Measurements from ENCODE around the gene DMBX1. TPM values are rescaled to one million over a fixed set of nuclear protein-coding genes. Genes with fewer than 3 reads are reported as not detected.

Gene DMBX1
- total RNA-seq, 3 donors from 2014 or later, result not detected

DNA sequence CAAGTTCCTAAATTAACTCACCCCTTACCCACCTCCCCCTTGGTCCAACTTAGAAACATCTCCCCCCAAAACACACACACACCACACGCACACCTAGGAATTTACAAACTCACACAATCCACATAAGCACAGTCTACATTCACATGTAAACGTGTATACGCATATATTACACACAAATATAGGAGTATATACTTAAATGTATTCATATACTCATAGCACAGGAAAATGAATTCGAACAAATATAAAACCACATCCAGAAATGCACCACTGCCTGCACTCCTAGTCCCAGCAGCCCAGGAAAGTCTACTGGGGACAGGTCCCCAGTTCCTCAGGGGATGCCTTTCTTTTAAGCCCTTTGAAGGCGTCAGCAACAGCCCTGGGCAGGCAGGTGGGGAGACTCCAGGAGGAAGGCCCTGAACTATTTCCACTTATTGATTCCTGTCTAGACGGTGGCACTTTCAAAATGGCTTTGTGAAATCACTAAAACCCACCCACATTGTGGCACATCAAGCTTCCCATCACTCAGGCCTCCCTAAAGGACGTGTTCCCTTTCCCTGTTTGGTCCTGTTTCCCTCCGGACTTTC, 3.1 kb upstream of the DMBX1 start:
- Histone ChIP-seq H3K27me3 (peaks cover 12 to 85% of the 10 kb centered on the region in 2 donors), H3K27ac (no peak overlapping the region), H3K4me1 (peaks cover 6 to 12% of the 10 kb centered on the region in 2 donors), H3K36me3 (no peaks in the 10 kb centered on the region), H3K4me3 (no peak overlapping the region), H3K9me3 (no peaks in the 10 kb centered on the region)
- no peak for DNase-seq (ENCODE audit: low spot score in 2 of 2)
- TF ChIP-seq POLR2A (IDR thresholded peaks at IDR 0.05), result no peak
- no peak for TF ChIP-seq POLR2AphosphoS5 (IDR thresholded peaks at IDR 0.05)
- TF ChIP-seq, protein P1, sequence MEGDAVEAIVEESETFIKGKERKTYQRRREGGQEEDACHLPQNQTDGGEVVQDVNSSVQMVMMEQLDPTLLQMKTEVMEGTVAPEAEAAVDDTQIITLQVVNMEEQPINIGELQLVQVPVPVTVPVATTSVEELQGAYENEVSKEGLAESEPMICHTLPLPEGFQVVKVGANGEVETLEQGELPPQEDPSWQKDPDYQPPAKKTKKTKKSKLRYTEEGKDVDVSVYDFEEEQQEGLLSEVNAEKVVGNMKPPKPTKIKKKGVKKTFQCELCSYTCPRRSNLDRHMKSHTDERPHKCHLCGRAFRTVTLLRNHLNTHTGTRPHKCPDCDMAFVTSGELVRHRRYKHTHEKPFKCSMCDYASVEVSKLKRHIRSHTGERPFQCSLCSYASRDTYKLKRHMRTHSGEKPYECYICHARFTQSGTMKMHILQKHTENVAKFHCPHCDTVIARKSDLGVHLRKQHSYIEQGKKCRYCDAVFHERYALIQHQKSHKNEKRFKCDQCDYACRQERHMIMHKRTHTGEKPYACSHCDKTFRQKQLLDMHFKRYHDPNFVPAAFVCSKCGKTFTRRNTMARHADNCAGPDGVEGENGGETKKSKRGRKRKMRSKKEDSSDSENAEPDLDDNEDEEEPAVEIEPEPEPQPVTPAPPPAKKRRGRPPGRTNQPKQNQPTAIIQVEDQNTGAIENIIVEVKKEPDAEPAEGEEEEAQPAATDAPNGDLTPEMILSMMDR (IDR thresholded peaks at IDR 0.05), result no peak
- intact Hi-C loops (cut with DNase I; ENCODE audit: low total_unique reads), result no loop called here

DNA sequence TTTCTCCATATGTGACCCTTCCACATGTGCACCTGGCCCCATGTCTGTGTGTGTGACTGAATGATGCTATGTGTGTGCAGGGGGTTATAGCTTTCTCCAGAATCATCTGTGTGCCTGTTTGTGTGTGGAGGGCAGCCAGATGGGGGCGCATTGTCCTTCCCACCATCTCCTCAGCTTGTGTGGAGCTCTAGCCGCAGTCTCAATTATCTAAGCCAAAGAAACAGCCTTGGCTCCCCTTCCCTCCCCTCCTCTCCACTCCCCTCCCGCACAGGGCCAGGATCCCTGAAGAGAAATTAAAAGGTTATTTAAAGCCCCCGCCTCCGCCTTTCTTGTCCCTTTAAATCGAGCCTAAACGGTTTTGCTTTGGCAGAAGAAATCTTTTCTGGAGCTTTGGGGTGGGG, 1.8 kb upstream of the DMBX1 start:
- DNase-seq (ENCODE audit: low spot score in 2 of 2), result no peak
- Histone ChIP-seq H3K27ac (no peak overlapping the region), H3K36me3 (no peaks in the 10 kb centered on the region), H3K4me1 (peaks cover 6 to 12% of the 10 kb centered on the region in 2 donors), H3K27me3 (peaks cover 12 to 96% of the 10 kb centered on the region in 2 donors), H3K4me3 (no peak overlapping the region), H3K9me3 (no peaks in the 10 kb centered on the region)
- TF ChIP-seq POLR2A (IDR thresholded peaks at IDR 0.05) (no peak), POLR2AphosphoS5 (IDR thresholded peaks at IDR 0.05) (no peak)
- TF ChIP-seq, protein P1 (IDR thresholded peaks at IDR 0.05), result no peak
- intact Hi-C loops (cut with DNase I; ENCODE audit: low total_unique reads), result no loop called here

DNA sequence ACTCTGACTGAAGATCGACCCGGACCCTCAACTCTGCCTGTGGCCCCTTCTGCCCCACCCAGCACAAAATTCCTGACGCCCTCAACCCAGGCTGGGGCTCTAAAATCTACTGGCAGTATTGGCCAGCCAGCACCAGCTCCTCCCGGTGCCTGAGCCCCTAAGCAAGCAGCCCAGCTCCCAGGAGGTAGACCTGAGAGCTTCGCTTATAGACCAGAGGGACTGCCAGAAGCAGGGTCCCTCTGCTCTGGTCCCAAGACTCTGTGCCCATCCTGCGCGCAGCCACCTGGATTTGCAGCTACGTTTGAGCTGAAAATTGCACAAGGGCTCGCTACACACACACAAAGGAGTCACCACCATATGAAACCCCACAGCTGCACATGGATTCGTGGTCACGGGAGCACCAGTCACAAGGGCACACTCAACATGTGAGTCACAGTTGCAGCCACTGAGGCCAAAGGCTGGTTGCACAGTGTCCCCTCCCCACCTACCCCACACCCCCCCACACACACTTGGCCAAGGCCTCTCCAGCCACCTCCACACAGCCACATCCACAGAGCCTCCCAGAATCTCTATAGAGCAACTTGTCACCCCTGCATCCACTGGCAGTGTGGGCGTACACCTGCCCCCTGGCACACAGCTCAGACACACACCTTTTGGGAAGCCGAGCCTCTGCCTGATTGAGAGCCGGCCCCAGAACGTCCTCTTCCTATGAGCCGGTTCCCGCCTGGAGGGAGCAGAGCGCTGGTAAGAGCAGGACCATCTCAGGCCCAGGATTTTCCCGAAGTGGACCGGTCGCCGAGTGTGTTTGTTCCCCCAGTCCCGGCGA, 1.1 kb upstream of the DMBX1 start:
- Histone ChIP-seq H3K4me1 (peaks cover 6 to 12% of the 10 kb centered on the region in 2 donors), H3K4me3 (peak overlapping the region in 1 of 3 donors; percentile 69), H3K27ac (no peak overlapping the region), H3K36me3 (no peaks in the 10 kb centered on the region), H3K27me3 (peaks cover 12 to 98% of the 10 kb centered on the region in 2 donors), H3K9me3 (no peaks in the 10 kb centered on the region)
- intact Hi-C loops (cut with DNase I; ENCODE audit: low total_unique reads), result no loop called here
- DNase-seq (ENCODE audit: low spot score in 2 of 2), result no peak
- TF ChIP-seq, protein P1 (IDR thresholded peaks at IDR 0.05), result no peak
- TF ChIP-seq POLR2AphosphoS5 (IDR thresholded peaks at IDR 0.05) (no peak), POLR2A (IDR thresholded peaks at IDR 0.05) (no peak)

DNA sequence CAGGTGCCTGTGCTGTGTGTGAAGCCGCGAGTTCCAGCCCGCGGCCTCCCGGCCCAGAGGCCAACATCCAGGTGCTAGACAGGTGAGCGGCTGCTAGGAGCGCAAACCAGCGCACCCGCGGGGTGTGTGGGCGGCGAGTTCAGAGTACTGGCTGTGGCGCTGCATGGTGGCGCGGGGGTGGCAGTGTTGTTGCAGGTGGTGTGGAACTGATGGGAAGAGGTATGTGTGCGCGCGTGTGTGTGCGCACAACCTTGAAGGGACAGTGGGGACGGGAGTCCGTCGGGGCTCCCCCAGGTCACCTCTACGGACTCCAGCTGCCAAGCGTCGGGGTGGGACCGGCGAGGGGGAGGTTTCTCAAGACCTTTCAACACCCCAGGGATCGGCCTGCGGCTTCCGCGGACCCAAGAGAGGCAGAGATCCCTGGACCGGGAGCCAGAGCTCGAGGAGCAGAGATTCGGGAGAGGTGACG, 433 bp upstream of the DMBX1 start:
- Histone ChIP-seq H3K4me3 (peak overlapping the region; percentile 13 to 69 (median 46)), H3K4me1 (peaks cover 6 to 12% of the 10 kb centered on the region in 2 donors), H3K27ac (no peak overlapping the region), H3K27me3 (peaks cover 12 to 100% of the 10 kb centered on the region in 2 donors), H3K36me3 (no peaks in the 10 kb centered on the region), H3K9me3 (no peaks in the 10 kb centered on the region)
- TF ChIP-seq POLR2A (IDR thresholded peaks at IDR 0.05) (no peak), POLR2AphosphoS5 (IDR thresholded peaks at IDR 0.05) (no peak)
- TF ChIP-seq, protein P1 (IDR thresholded peaks at IDR 0.05), result no peak
- no peak for DNase-seq (ENCODE audit: low spot score in 2 of 2)
- intact Hi-C loops (cut with DNase I; ENCODE audit: low total_unique reads), result no loop called here

DNA sequence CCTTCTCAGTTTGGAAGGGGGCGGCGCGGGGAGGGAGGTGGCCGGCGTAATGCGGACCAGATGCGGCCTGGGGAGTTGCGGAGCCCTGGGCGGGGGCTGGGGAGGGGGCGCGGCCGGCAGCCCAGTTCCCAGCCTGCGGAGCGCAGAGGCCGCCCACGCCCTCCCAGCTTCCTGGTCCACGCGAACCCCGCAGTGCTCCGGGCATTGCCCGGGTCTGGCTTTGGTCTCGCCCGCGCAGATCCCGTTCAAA, 695 bp downstream of the DMBX1 start:
- Histone ChIP-seq H3K27ac (no peak overlapping the region), H3K4me1 (peaks cover 6 to 12% of the 10 kb centered on the region in 2 donors), H3K27me3 (peaks cover 12 to 100% of the 10 kb centered on the region in 2 donors), H3K36me3 (no peaks in the 10 kb centered on the region), H3K4me3 (peak overlapping the region; percentile 13 to 69 (median 46)), H3K9me3 (no peaks in the 10 kb centered on the region)
- no peak for DNase-seq (ENCODE audit: low spot score in 2 of 2)
- intact Hi-C loops (cut with DNase I; ENCODE audit: low total_unique reads), result no loop called here
- no peak for TF ChIP-seq POLR2AphosphoS5 (IDR thresholded peaks at IDR 0.05)
- TF ChIP-seq, protein P1 (IDR thresholded peaks at IDR 0.05), result no peak
- no peak for TF ChIP-seq POLR2A (IDR thresholded peaks at IDR 0.05)
